ENCODE data around the gene CSNK1G1. TPM values are rescaled to one million over a fixed set of nuclear protein-coding genes. Genes with fewer than 3 reads are reported as not detected.

CSNK1G1 gene
- total and polyA plus RNA-seq, 2 experiments from 2014 or later: 8.7 to 18.0 TPM

DNA sequence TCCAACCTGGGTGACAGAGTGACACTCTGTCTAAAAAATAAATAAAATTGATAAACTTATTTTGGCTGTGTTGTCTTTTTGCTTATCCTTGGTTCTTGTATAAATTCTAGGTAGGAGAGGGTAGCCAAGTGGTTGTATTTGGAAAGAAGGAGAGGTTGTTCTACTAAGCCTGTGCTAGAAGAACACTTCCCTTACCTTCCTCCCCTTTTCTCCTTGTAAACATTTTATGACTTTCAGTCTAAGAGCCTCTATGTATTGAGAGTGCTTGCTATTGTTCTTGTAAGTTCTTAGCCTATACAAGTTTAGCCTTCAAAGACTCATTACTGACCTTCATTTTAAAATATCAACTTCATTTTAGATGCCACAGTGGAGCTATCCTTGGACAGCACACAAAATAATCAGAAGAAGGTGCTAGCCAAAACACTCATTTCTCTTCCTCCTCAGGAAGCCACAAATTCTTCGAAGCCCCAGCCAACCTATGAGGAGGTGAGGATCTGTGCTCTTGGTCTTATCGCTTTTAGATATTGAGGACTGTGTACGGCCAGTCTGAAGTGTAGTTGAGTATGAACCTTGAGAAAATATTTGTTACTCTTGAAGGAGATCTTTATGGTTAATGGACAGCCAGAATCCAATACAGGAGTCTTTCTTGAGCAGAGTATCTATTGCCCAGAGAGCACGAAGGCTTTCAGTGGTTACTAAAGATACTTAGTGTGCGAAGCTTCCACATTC is 238.1 kb downstream of the CSNK1G1 start:
- Histone ChIP-seq H3K36me3 (peaks cover 53% of the 10 kb centered on the region), H3K4me1 (ENCODE audit: low read depth) (no peaks in the 10 kb centered on the region), H3K27ac (no peak overlapping the region), H3K4me3 (no peak overlapping the region), H3K27me3 (no peaks in the 10 kb centered on the region), H3K9me3 (ENCODE audit: low read depth) (no peaks in the 10 kb centered on the region)
- TF ChIP-seq, protein P1, sequence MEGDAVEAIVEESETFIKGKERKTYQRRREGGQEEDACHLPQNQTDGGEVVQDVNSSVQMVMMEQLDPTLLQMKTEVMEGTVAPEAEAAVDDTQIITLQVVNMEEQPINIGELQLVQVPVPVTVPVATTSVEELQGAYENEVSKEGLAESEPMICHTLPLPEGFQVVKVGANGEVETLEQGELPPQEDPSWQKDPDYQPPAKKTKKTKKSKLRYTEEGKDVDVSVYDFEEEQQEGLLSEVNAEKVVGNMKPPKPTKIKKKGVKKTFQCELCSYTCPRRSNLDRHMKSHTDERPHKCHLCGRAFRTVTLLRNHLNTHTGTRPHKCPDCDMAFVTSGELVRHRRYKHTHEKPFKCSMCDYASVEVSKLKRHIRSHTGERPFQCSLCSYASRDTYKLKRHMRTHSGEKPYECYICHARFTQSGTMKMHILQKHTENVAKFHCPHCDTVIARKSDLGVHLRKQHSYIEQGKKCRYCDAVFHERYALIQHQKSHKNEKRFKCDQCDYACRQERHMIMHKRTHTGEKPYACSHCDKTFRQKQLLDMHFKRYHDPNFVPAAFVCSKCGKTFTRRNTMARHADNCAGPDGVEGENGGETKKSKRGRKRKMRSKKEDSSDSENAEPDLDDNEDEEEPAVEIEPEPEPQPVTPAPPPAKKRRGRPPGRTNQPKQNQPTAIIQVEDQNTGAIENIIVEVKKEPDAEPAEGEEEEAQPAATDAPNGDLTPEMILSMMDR (IDR thresholded peaks at IDR 0.05; ENCODE audit: low read depth, low read length): no peak
- DNase-seq (ENCODE audit: low read depth in 1 of 2, low spot score in 1 of 2): no peak

Other genes starting within 250 kb of the CSNK1G1 start
- 1.5 and 2.1 TPM in 2 replicates for gene SNX22, start 204.4 kb downstream of the CSNK1G1 start, total RNA-seq
- 0.59 and 2.0 TPM in 2 replicates for gene SNX22, start 204.4 kb downstream of the CSNK1G1 start, polyA plus RNA-seq
- 382 and 714 TPM in 2 replicates for gene PPIB, start 193.2 kb downstream of the CSNK1G1 start, total RNA-seq
- 550 and 1,055 TPM in 2 replicates for gene PPIB, start 193.2 kb downstream of the CSNK1G1 start, polyA plus RNA-seq
- 4.7 and 7.5 TPM in 2 replicates for gene PCLAF, start 25.3 kb upstream of the CSNK1G1 start, total RNA-seq
- 59.9 and 73.5 TPM in 2 replicates for gene PCLAF, start 25.3 kb upstream of the CSNK1G1 start, polyA plus RNA-seq
- gene TRIP4, start 31.7 kb upstream of the CSNK1G1 start, total RNA-seq: 7.8 and 14.3 TPM in 2 replicates
- 35.3 TPM in 2 replicates for gene TRIP4, start 31.7 kb upstream of the CSNK1G1 start, polyA plus RNA-seq
- 28.7 and 41.4 TPM in 2 replicates for gene ZNF609, start 104.4 kb upstream of the CSNK1G1 start, total RNA-seq
- gene ZNF609, start 104.4 kb upstream of the CSNK1G1 start, polyA plus RNA-seq: 25.6 and 31.8 TPM in 2 replicates

Data from cardiac muscle cell (in vitro differentiated cells and primary cell).